Activated naive CD8-positive, alpha-beta T cell treated with anti-CD3 and anti-CD28 coated beads, Interleukin-2, amount 50 U/mL, for 24 hours (primary cell): ENCODE results near the gene IRF8.
A peak's percentile ranks its signal among the peaks of the same experiment; 100 is the strongest.

ENCODE experiments used
- ATAC-seq: fragments of 150-1000 bp; cut with Tn5 transposase; one replicate; pipeline ENCODE4 v1.10.0; 2021
- DNase-seq: peaks from one replicate; pipeline ENCODE4 v3.0.0; 2021
- H3K27ac Mint-ChIP-seq: one replicate; pipeline ENCODE4 v1.8.0; 2021; ENCODE audit warnings: mild to moderate bottlenecking, mixed read lengths
- H3K27me3 Mint-ChIP-seq: one replicate; pipeline ENCODE4 v1.8.0; 2021; ENCODE audit warnings: mixed read lengths
- H3K36me3 Mint-ChIP-seq: one replicate; pipeline ENCODE4 v1.8.0; 2021; ENCODE audit warnings: low read depth, mixed read lengths
- H3K4me1 Mint-ChIP-seq: one replicate; pipeline ENCODE4 v1.8.0; 2021; ENCODE audit warnings: mixed read lengths
- H3K4me3 Mint-ChIP-seq: one replicate; pipeline ENCODE4 v1.8.0; 2021; ENCODE audit warnings: mild to moderate bottlenecking, moderate library complexity, mixed read lengths
- H3K9me3 Mint-ChIP-seq: one replicate; pipeline ENCODE4 v1.8.0; 2021; ENCODE audit warnings: mixed read lengths

The IRF8 gene

GRCh38 chr16:85968041-85968920 lies 69.3 kb downstream of the IRF8 start:
- peak overlapping the region; percentile 80 for H3K27ac Mint-ChIP-seq
- no peaks in the 10 kb centered on the region for H3K36me3 Mint-ChIP-seq
- no peaks in the 10 kb centered on the region for H3K9me3 Mint-ChIP-seq
- H3K4me1 Mint-ChIP-seq = peaks cover 57% of the 10 kb centered on the region
- H3K27me3 Mint-ChIP-seq = peaks cover 3% of the 10 kb centered on the region
- peak overlapping the region; percentile 55 for H3K4me3 Mint-ChIP-seq
- DNase-seq = no peak
- no peak for ATAC-seq

- ATAC-seq (peak; percentile 78), DNase-seq (no peak)
- peak overlapping the region; percentile 80 for H3K27ac Mint-ChIP-seq
- no peaks in the 10 kb centered on the region for H3K9me3 Mint-ChIP-seq
- H3K4me1 Mint-ChIP-seq = peaks cover 55% of the 10 kb centered on the region
- H3K27me3 Mint-ChIP-seq = peaks cover 3% of the 10 kb centered on the region
- no peaks in the 10 kb centered on the region for H3K36me3 Mint-ChIP-seq
- peak overlapping the region; percentile 55 for H3K4me3 Mint-ChIP-seq
These were observed 70.2 kb downstream of the IRF8 start for GRCh38 chr16:85969159-85969558.

GRCh38 chr16:85969591-85969990 lies 70.6 kb downstream of the IRF8 start:
- peak overlapping the region; percentile 55 for H3K4me3 Mint-ChIP-seq

GRCh38 chr16:85970016-85970733 lies 71.2 kb downstream of the IRF8 start:
- Mint-ChIP-seq H3K27ac (peak overlapping the region; percentile 80), H3K27me3 (peaks cover 3% of the 10 kb centered on the region), H3K36me3 (no peaks in the 10 kb centered on the region), H3K4me3 (peak overlapping the region; percentile 55), H3K4me1 (peaks cover 59% of the 10 kb centered on the region), H3K9me3 (no peaks in the 10 kb centered on the region)
- DNase-seq = no peak
- ATAC-seq = no peak

More at GRCh38 chr16:85969591-85969990, 70.6 kb downstream of the IRF8 start:
- Mint-ChIP-seq H3K9me3 (no peaks in the 10 kb centered on the region), H3K27ac (peak overlapping the region; percentile 80), H3K36me3 (no peaks in the 10 kb centered on the region), H3K27me3 (peaks cover 3% of the 10 kb centered on the region), H3K4me1 (peaks cover 56% of the 10 kb centered on the region)
- ATAC-seq = peak; percentile 47
- DNase-seq = no peak

GRCh38 chr16:85970738-85971137 lies 71.8 kb downstream of the IRF8 start:
- Mint-ChIP-seq H3K4me3 (no peak overlapping the region), H3K9me3 (no peaks in the 10 kb centered on the region), H3K27ac (peak overlapping the region; percentile 46), H3K4me1 (peaks cover 56% of the 10 kb centered on the region), H3K27me3 (peaks cover 3% of the 10 kb centered on the region), H3K36me3 (no peaks in the 10 kb centered on the region)
- no peak for DNase-seq
- no peak for ATAC-seq
